GM12801 (cell line): ENCODE measurements around the gene SPOCK1.

Source experiments
- TF ChIP-seq, protein P1 (sequence below): IDR thresholded peaks from one replicate; pipeline ENCODE4 v1.5.1; 2011; ENCODE audit warnings: control low read depth; ENCODE audit not compliant: insufficient read length; ENCODE audit errors: extremely low read depth

The SPOCK1 gene

DNA sequence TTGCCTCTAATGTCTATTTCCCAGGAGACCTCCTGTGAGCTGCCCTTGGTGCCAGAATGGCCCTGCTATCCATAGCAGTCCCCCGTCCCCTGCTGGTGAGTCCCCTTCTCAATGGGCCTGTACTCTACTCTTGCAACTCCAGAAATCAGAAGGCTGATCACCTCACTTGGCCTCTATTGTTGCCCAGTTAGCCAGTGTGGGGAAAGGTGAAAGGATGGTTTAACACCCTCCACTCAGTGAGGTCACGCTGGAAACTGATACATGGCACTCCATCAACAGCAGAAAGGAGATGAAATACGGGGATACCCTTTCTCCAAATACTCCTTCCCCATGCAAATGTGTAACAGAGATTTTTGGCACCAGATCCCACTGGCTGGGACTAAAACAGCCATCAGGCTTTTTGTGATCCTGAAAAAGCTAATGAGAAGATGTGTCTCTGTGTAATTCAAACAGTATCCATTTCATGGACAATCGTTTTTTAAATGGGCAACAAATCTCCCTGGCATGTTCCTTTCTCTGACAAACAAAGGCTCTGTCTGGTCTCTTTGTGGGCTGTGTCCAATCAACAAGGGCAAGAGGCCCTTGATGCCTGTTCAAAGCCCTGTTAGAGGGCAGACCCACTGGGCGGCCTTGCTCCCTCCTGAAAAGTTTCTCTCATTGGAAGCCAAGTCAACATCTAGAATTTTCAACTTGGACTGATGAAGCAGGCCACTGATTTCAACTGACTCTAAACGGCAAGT is 343.7 kb downstream of the SPOCK1 start:
- TF ChIP-seq, protein P1, sequence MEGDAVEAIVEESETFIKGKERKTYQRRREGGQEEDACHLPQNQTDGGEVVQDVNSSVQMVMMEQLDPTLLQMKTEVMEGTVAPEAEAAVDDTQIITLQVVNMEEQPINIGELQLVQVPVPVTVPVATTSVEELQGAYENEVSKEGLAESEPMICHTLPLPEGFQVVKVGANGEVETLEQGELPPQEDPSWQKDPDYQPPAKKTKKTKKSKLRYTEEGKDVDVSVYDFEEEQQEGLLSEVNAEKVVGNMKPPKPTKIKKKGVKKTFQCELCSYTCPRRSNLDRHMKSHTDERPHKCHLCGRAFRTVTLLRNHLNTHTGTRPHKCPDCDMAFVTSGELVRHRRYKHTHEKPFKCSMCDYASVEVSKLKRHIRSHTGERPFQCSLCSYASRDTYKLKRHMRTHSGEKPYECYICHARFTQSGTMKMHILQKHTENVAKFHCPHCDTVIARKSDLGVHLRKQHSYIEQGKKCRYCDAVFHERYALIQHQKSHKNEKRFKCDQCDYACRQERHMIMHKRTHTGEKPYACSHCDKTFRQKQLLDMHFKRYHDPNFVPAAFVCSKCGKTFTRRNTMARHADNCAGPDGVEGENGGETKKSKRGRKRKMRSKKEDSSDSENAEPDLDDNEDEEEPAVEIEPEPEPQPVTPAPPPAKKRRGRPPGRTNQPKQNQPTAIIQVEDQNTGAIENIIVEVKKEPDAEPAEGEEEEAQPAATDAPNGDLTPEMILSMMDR = no peak

DNA sequence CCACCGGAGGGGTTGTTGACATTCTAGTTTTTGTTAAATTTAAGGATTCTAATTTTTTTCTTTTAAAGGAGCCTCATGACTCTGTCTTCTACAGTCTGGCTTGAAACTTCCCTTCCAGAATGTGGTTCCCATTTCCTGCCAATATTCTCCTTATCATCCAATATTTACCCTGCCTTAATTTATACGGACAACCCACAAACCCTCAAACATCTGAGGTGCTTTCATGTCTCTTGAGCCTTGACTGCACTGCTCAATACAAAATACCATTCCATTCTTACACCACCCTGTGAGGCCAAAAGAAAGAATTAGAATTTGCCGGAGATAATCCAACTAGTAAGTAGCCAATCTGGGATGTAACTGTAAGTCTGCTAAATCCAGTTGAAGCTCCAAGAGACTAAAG is 346.5 kb downstream of the SPOCK1 start:
- TF ChIP-seq, protein P1 = no peak

DNA sequence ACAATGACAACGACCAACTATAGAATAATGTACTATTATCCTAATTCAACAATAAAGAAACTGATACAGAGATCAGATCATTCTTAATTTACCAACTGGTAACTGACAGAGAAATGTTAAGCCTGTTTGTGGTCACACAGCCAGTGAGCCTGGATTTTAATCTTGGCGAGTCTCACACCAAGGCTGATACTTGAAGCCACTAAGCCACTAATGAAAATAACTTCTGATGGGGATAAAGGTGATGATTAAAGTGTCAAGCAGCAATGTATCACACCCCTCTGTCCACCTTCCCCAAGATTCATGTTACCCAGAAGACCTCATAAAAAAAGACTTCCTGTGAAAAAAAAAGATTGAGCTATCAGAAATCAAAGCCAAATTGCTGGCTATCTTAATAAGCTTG is 350.5 kb downstream of the SPOCK1 start:
- TF ChIP-seq, protein P1 = no peak

DNA sequence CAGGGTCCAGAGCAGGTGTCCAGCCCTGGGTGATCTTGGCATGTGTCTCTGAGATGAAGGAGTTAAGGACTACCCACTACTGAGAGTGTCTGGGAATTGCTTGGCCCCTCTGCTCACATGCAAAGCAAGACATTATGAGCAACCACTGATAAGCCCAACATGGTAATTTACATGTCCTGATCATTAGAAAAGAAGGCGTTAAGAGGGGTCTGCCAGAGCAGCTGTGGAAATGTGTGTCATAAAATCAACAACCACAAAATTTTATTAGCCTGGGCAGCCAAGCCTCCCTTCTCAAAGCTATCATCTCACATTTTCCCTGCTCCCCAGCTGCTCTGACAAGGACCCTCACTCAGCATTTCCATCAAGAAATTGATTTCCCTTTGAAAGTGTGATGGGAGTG is 351.0 kb downstream of the SPOCK1 start:
- TF ChIP-seq, protein P1 = no peak

DNA sequence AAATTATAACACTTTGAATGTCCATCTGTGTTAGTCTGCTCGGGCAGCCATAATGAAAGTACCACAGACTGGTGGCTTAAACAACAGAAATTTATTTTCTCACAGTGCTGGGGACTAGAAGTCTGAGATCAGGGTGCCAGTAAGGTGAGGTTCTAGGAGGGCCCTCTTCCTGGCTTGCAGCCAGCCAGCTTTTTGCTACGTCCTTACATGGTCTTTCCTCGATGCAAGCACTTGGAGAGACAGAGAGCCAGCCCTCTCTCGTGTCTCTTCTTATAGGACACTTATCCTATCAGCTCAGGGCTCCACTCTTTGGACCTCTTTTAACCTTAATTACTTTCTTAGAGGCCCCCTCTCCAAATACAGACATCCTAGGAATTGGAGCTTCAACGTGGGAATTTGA is 351.8 kb downstream of the SPOCK1 start:
- TF ChIP-seq, protein P1 = no peak

DNA sequence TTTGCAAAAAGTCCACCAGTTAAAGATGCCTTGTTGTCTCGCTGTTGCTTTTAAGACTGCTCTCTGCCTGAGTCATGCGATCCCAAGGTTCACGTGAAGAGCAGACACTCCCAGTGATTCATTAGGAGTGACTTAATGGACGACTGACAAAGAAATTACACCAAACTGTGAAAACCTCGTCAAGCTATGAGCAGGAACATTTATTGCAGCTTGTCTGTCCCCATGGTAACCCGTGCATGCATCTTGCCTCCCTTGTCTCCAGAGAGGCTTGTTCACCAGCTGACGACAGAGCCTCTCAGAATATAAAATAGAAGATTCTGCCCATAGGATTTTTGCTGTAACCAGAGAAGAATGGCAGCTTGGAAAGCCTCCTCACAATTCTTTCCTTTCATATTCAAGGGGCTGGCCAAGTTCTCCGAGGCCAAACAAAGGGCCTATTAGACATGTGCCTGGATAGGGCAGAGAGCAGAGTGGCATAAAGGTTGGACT is 352.7 kb downstream of the SPOCK1 start:
- TF ChIP-seq, protein P1 = no peak

DNA sequence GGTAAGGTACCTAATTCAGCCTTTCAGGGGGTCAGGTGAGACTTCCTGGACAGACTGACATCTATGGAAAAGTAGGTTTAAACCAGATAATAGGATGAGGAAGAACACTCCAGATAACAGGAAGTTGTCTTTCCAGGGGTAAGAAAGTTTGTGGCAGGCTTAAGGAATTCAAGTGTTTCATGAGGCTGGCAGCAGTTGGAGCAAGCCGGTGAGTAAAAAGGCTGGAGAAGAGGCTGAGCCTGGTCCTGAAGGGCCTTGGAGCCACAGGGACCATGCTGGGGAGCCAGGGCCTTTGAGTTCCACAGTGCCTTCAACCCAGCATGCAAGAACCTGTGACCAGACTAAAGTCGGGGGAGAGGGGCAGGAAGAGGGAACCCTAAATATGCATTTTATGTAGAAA is 353.4 kb downstream of the SPOCK1 start:
- TF ChIP-seq, protein P1 = no peak
